Measurements from ENCODE around the gene EPB41L4A.
A peak's percentile ranks its signal among the peaks of the same experiment; 100 is the strongest.
"Not testable (repeated sequence)": the region's sequence is repeated elsewhere in the genome, so short reads cannot be mapped to it uniquely, and the experiment has no call there.

The EPB41L4A gene

GRCh38 chr5:112419164-112419985 is at the start of gene EPB41L4A:
EPB41L4A (minus strand) TSS chr5:112419277; CDS start chr5:112419039, 238 bp downstream.
- DNase-seq: peak in 1 of 2 donors; percentile 0

- DNase-seq: no peak
Measured at GRCh38 chr5:112467485-112467884, 48.4 kb upstream of the EPB41L4A start.

GRCh38 chr5:112466261-112466660 is 47.2 kb upstream of the EPB41L4A start:
- not testable (repeated sequence) for DNase-seq

GRCh38 chr5:112447187-112447760 is 28.2 kb upstream of the EPB41L4A start:
- not testable (repeated sequence) for DNase-seq

- no peak for DNase-seq
Measured at GRCh38 chr5:112445626-112446350, 26.7 kb upstream of the EPB41L4A start.

- not testable (repeated sequence) for DNase-seq
Measured at GRCh38 chr5:112443932-112444331, 24.9 kb upstream of the EPB41L4A start.

- no peak for DNase-seq
Measured at GRCh38 chr5:112440031-112440430, 21.0 kb upstream of the EPB41L4A start.

GRCh38 chr5:112436144-112436543 is 17.1 kb upstream of the EPB41L4A start:
- no peak for DNase-seq

GRCh38 chr5:112434641-112435040 is 15.6 kb upstream of the EPB41L4A start:
- DNase-seq: no peak

- DNase-seq: not testable (repeated sequence)
Measured at GRCh38 chr5:112426202-112426601, 7.1 kb upstream of the EPB41L4A start.

GRCh38 chr5:112419986-112420864 is 1.1 kb upstream of the EPB41L4A start:
- DNase-seq: peak; percentile 14 to 34

- no peak for DNase-seq
Measured at GRCh38 chr5:112418659-112419163, 366 bp downstream of the EPB41L4A start.

- DNase-seq: peak; percentile 23 to 42
Measured at GRCh38 chr5:112417931-112418658, 982 bp downstream of the EPB41L4A start.

- DNase-seq: no peak
Measured at GRCh38 chr5:112415552-112415951, 3.5 kb downstream of the EPB41L4A start.

- no peak for DNase-seq
Measured at GRCh38 chr5:112413611-112414010, 5.5 kb downstream of the EPB41L4A start.

GRCh38 chr5:112412346-112412745 is 6.7 kb downstream of the EPB41L4A start:
- no peak for DNase-seq

- DNase-seq: no peak
Measured at GRCh38 chr5:112411903-112412302, 7.2 kb downstream of the EPB41L4A start.

- DNase-seq: no peak
Measured at GRCh38 chr5:112407666-112408065, 11.4 kb downstream of the EPB41L4A start.

GRCh38 chr5:112407240-112407639 is 11.8 kb downstream of the EPB41L4A start:
- DNase-seq: no peak

- DNase-seq: no peak
Measured at GRCh38 chr5:112403069-112403468, 16.0 kb downstream of the EPB41L4A start.

- DNase-seq: no peak
Measured at GRCh38 chr5:112401924-112402323, 17.2 kb downstream of the EPB41L4A start.

- no peak for DNase-seq
Measured at GRCh38 chr5:112397690-112398089, 21.4 kb downstream of the EPB41L4A start.

Measured in stimulated activated CD4-positive, alpha-beta T cell treated with anti-CD3 and anti-CD28 coated beads, Interleukin-2, amount 100 ng/mL, for 48 hours (primary cell).